ENCODE measurements around the gene PNPLA7.
"Not testable (repeated sequence)": the region's sequence is repeated elsewhere in the genome, so short reads cannot be mapped to it uniquely, and the experiment has no call there.

The PNPLA7 gene

GRCh38 chr9:137474271-137474670, 75.9 kb downstream of the PNPLA7 start:
- Histone ChIP-seq H3K79me1 (ENCODE audit: low read length) (no peaks in the 10 kb centered on the region), H3K4me2 (ENCODE audit: low read length) (no peak overlapping the region), H2BK15ac (replicated peaks; ENCODE audit: low read depth) (no peak overlapping the region), H3K56ac (ENCODE audit: low read length) (no peak overlapping the region), H3K79me2 (ENCODE audit: control insufficient read depth, insufficient read depth, low read length) (no peaks in the 10 kb centered on the region), H2AK5ac (ENCODE audit: low read length) (no peak overlapping the region), H2BK5ac (ENCODE audit: low read length) (no peak overlapping the region), H3K4me3 (ENCODE audit: low read length) (no peak overlapping the region), H3K27ac (ENCODE audit: low read depth, low read length) (no peak overlapping the region), H2BK120ac (ENCODE audit: low read depth, low read length) (no peak overlapping the region), H3K36me3 (ENCODE audit: control insufficient read depth, insufficient read depth, low read length) (no peaks in the 10 kb centered on the region), H3K23ac (ENCODE audit: low read length) (no peak overlapping the region), H3K4me1 (ENCODE audit: control insufficient read depth, low read depth, low read length) (no peaks in the 10 kb centered on the region), H3K9ac (ENCODE audit: low read length) (no peak overlapping the region), H4K8ac (ENCODE audit: low read depth, low read length) (no peak overlapping the region), H3K4ac (ENCODE audit: low read depth, low read length) (no peak overlapping the region), H4K5ac (ENCODE audit: low read length) (no peak overlapping the region), H3K18ac (ENCODE audit: low read length) (no peak overlapping the region), H3K27me3 (ENCODE audit: insufficient read depth, low read length, poor library complexity) (no peaks in the 10 kb centered on the region)
- DNase-seq = no peak
- no CpG with 5 or more reads among the region's 18 CpGs for WGBS (ENCODE audit: extremely low coverage, insufficient coverage, low lambda C conversion rate)

GRCh38 chr9:137470785-137471184, 79.4 kb downstream of the PNPLA7 start:
- H3K4ac ChIP-seq (ENCODE audit: low read depth, low read length) = no peak overlapping the region
- H2BK5ac ChIP-seq (ENCODE audit: low read length) = no peak overlapping the region
- no peak overlapping the region for H3K4me3 ChIP-seq (ENCODE audit: low read length)
- H3K56ac ChIP-seq (ENCODE audit: low read length) = no peak overlapping the region
- no peaks in the 10 kb centered on the region for H3K79me2 ChIP-seq (ENCODE audit: control insufficient read depth, insufficient read depth, low read length)
- no peak overlapping the region for H3K9ac ChIP-seq (ENCODE audit: low read length)
- no peak overlapping the region for H3K23ac ChIP-seq (ENCODE audit: low read length)
- DNase-seq = no peak
- no peak overlapping the region for H3K27ac ChIP-seq (ENCODE audit: low read depth, low read length)
- no peaks in the 10 kb centered on the region for H3K79me1 ChIP-seq (ENCODE audit: low read length)
- H2BK120ac ChIP-seq (ENCODE audit: low read depth, low read length) = no peak overlapping the region
- H3K4me1 ChIP-seq (ENCODE audit: control insufficient read depth, low read depth, low read length) = no peaks in the 10 kb centered on the region
- H3K27me3 ChIP-seq (ENCODE audit: insufficient read depth, low read length, poor library complexity) = no peaks in the 10 kb centered on the region
- no peak overlapping the region for H3K18ac ChIP-seq (ENCODE audit: low read length)
- no peak overlapping the region for H2AK5ac ChIP-seq (ENCODE audit: low read length)
- H2BK15ac ChIP-seq (replicated peaks; ENCODE audit: low read depth) = no peak overlapping the region
- no peak overlapping the region for H3K4me2 ChIP-seq (ENCODE audit: low read length)
- H4K8ac ChIP-seq (ENCODE audit: low read depth, low read length) = no peak overlapping the region
- no peak overlapping the region for H4K5ac ChIP-seq (ENCODE audit: low read length)
- no CpG with 5 or more reads among the region's 7 CpGs for WGBS (ENCODE audit: extremely low coverage, insufficient coverage, low lambda C conversion rate)
- H3K36me3 ChIP-seq (ENCODE audit: control insufficient read depth, insufficient read depth, low read length) = no peaks in the 10 kb centered on the region

- Histone ChIP-seq H3K4me1 (ENCODE audit: control insufficient read depth, low read depth, low read length) (no peaks in the 10 kb centered on the region), H3K4ac (ENCODE audit: low read depth, low read length) (no peak overlapping the region), H3K79me1 (ENCODE audit: low read length) (no peaks in the 10 kb centered on the region), H3K27ac (ENCODE audit: low read depth, low read length) (no peak overlapping the region), H3K79me2 (ENCODE audit: control insufficient read depth, insufficient read depth, low read length) (no peaks in the 10 kb centered on the region), H2BK5ac (ENCODE audit: low read length) (no peak overlapping the region), H3K23ac (ENCODE audit: low read length) (no peak overlapping the region), H4K5ac (ENCODE audit: low read length) (no peak overlapping the region), H3K36me3 (ENCODE audit: control insufficient read depth, insufficient read depth, low read length) (no peaks in the 10 kb centered on the region), H3K9ac (ENCODE audit: low read length) (no peak overlapping the region), H3K18ac (ENCODE audit: low read length) (no peak overlapping the region), H2AK5ac (ENCODE audit: low read length) (no peak overlapping the region), H3K4me2 (ENCODE audit: low read length) (no peak overlapping the region), H4K8ac (ENCODE audit: low read depth, low read length) (no peak overlapping the region), H3K4me3 (ENCODE audit: low read length) (no peak overlapping the region), H3K56ac (ENCODE audit: low read length) (no peak overlapping the region), H2BK15ac (replicated peaks; ENCODE audit: low read depth) (no peak overlapping the region), H3K27me3 (ENCODE audit: insufficient read depth, low read length, poor library complexity) (no peaks in the 10 kb centered on the region), H2BK120ac (ENCODE audit: low read depth, low read length) (no peak overlapping the region)
- no CpG with 5 or more reads among the region's 7 CpGs for WGBS (ENCODE audit: extremely low coverage, insufficient coverage, low lambda C conversion rate)
- DNase-seq = no peak
Observed at GRCh38 chr9:137467896-137468295, 82.3 kb downstream of the PNPLA7 start.

GRCh38 chr9:137467161-137467581, 83.0 kb downstream of the PNPLA7 start:
- no peak overlapping the region for H3K4ac ChIP-seq (ENCODE audit: low read depth, low read length)
- H2BK5ac ChIP-seq (ENCODE audit: low read length) = no peak overlapping the region
- no peak overlapping the region for H4K8ac ChIP-seq (ENCODE audit: low read depth, low read length)
- H3K79me1 ChIP-seq (ENCODE audit: low read length) = no peaks in the 10 kb centered on the region
- H3K4me2 ChIP-seq (ENCODE audit: low read length) = no peak overlapping the region
- no peak overlapping the region for H2BK15ac ChIP-seq (replicated peaks; ENCODE audit: low read depth)
- H2BK120ac ChIP-seq (ENCODE audit: low read depth, low read length) = no peak overlapping the region
- H3K9ac ChIP-seq (ENCODE audit: low read length) = no peak overlapping the region
- no peaks in the 10 kb centered on the region for H3K4me1 ChIP-seq (ENCODE audit: control insufficient read depth, low read depth, low read length)
- no peak overlapping the region for H3K23ac ChIP-seq (ENCODE audit: low read length)
- H3K27me3 ChIP-seq (ENCODE audit: insufficient read depth, low read length, poor library complexity) = no peaks in the 10 kb centered on the region
- H3K18ac ChIP-seq (ENCODE audit: low read length) = no peak overlapping the region
- H4K5ac ChIP-seq (ENCODE audit: low read length) = no peak overlapping the region
- no peak overlapping the region for H2AK5ac ChIP-seq (ENCODE audit: low read length)
- no peak overlapping the region for H3K4me3 ChIP-seq (ENCODE audit: low read length)
- H3K56ac ChIP-seq (ENCODE audit: low read length) = no peak overlapping the region
- H3K79me2 ChIP-seq (ENCODE audit: control insufficient read depth, insufficient read depth, low read length) = no peaks in the 10 kb centered on the region
- H3K36me3 ChIP-seq (ENCODE audit: control insufficient read depth, insufficient read depth, low read length) = no peaks in the 10 kb centered on the region
- no peak for DNase-seq
- WGBS (ENCODE audit: extremely low coverage, insufficient coverage, low lambda C conversion rate) = no CpG with 5 or more reads among the region's 16 CpGs
- H3K27ac ChIP-seq (ENCODE audit: low read depth, low read length) = no peak overlapping the region

GRCh38 chr9:137466389-137467085, 83.7 kb downstream of the PNPLA7 start:
- not testable (repeated sequence) for H2BK5ac ChIP-seq (ENCODE audit: low read length); H3K4me2 ChIP-seq (ENCODE audit: low read length); H3K79me2 ChIP-seq (ENCODE audit: control insufficient read depth, insufficient read depth, low read length); H3K4me3 ChIP-seq (ENCODE audit: low read length); H3K27me3 ChIP-seq (ENCODE audit: insufficient read depth, low read length, poor library complexity); DNase-seq; H2AK5ac ChIP-seq (ENCODE audit: low read length); H3K56ac ChIP-seq (ENCODE audit: low read length); H3K4ac ChIP-seq (ENCODE audit: low read depth, low read length); H3K23ac ChIP-seq (ENCODE audit: low read length); H3K4me1 ChIP-seq (ENCODE audit: control insufficient read depth, low read depth, low read length); H3K36me3 ChIP-seq (ENCODE audit: control insufficient read depth, insufficient read depth, low read length); H2BK120ac ChIP-seq (ENCODE audit: low read depth, low read length); H4K5ac ChIP-seq (ENCODE audit: low read length); H3K18ac ChIP-seq (ENCODE audit: low read length); H3K79me1 ChIP-seq (ENCODE audit: low read length); H4K8ac ChIP-seq (ENCODE audit: low read depth, low read length); H2BK15ac ChIP-seq (replicated peaks; ENCODE audit: low read depth); H3K27ac ChIP-seq (ENCODE audit: low read depth, low read length); H3K9ac ChIP-seq (ENCODE audit: low read length)
- WGBS (ENCODE audit: extremely low coverage, insufficient coverage, low lambda C conversion rate) = no CpG with 5 or more reads among the region's 35 CpGs
